ENCODE results near the gene NPAS1.
"Not testable (repeated sequence)": the region's sequence is repeated elsewhere in the genome, so short reads cannot be mapped to it uniquely, and the experiment has no call there.

Gene NPAS1

DNA sequence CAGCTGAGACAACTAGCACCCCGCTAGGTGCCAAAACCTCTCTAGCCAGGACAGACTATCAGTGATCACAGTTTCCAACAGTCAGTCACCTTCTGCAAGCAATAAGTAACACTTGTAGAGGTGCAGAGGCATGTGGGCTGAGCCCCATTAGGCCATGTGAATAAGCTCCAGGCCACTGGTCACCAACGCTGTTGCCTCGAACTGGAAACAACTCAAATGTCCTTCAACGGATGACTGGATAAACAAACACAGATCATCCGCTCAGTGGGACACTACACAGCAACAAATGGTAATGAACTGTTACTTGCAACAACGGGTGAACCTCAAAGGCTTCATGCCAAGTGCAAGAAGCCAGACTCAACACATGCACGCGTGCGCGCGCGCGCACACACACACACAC lies 56.3 kb downstream of the NPAS1 start:
- no peak overlapping the region for H2AK5ac ChIP-seq (ENCODE audit: low read depth, low read length)
- no peak overlapping the region for H3K4me2 ChIP-seq (ENCODE audit: insufficient read depth, low read length, poor library complexity, severe bottlenecking)
- H3K4ac ChIP-seq (ENCODE audit: low read length): no peak overlapping the region
- H2BK15ac ChIP-seq (ENCODE audit: low read length): no peak overlapping the region
- no peak overlapping the region for H3K9ac ChIP-seq (ENCODE audit: low read depth, low read length, poor library complexity)
- H2BK12ac ChIP-seq (ENCODE audit: low read length): no peak overlapping the region
- H2BK120ac ChIP-seq (ENCODE audit: low read depth, low read length): no peak overlapping the region
- no peaks in the 10 kb centered on the region for H3K27me3 ChIP-seq (ENCODE audit: control insufficient read depth in 3 of 3, insufficient read depth in 3 of 3, low read depth in 1 of 3, low read length in 3 of 3)
- no peak for DNase-seq (ENCODE audit: low spot score)
- H3K23ac ChIP-seq (ENCODE audit: low read depth, low read length, poor library complexity): no peak overlapping the region
- peaks cover 9% of the 10 kb centered on the region for H3K79me1 ChIP-seq (ENCODE audit: low read depth, low read length)
- H4K8ac ChIP-seq (ENCODE audit: low read depth, low read length): no peak overlapping the region
- no peaks in the 10 kb centered on the region for H3K4me1 ChIP-seq (ENCODE audit: control insufficient read depth in 2 of 2, insufficient read depth in 1 of 2, low read depth in 1 of 2, low read length in 2 of 2)
- no peaks in the 10 kb centered on the region for H3K9me3 ChIP-seq (replicated peaks in 1 of 2; ENCODE audit: control insufficient read depth in 2 of 2, insufficient read depth in 1 of 2, low read depth in 1 of 2, low read length in 2 of 2)
- H3K14ac ChIP-seq (ENCODE audit: low read length): no peak overlapping the region
- no peak overlapping the region for H2BK5ac ChIP-seq (ENCODE audit: low read length)
- no peak overlapping the region for H2AFZ ChIP-seq (ENCODE audit: low read length)
- H4K91ac ChIP-seq (ENCODE audit: low read depth, low read length, poor library complexity): no peak overlapping the region
- H3K36me3 ChIP-seq (replicated peaks in 1 of 2; ENCODE audit: control insufficient read depth in 2 of 2, insufficient read depth in 2 of 2, low read length in 2 of 2): peaks cover 43 to 98% of the 10 kb centered on the region in 2 donors
- no CpG with 5 or more reads among the region's 13 CpGs for WGBS, 2 donors (ENCODE audit: extremely low coverage in 2 of 2, insufficient read length in 2 of 2, insufficient replicate concordance in 1 of 2)
- no peak overlapping the region for H3K27ac ChIP-seq (replicated peaks; ENCODE audit: low read length)
- no peak overlapping the region for H3K18ac ChIP-seq (ENCODE audit: low read length)
- H3K4me3 ChIP-seq (ENCODE audit: low read length in 2 of 2): no peak overlapping the region

DNA sequence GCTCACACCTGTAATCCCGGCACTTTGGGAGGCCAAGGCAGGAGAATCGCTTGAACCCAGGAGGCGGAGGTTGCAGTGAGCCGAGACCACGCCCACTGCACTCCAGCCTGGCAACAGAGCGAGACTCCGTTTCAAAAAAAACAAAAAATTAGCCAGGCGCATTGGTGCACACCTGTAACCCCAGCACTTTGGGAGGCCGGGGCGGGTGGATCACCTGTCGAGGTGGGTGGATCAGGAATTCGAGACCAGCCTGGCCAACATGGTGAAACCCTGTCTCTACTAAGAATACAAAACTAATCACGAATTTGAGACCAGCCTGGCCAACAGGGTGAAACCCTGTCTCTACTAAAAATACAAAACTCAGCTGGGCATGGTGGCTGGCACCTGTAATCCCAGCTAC lies 58.7 kb downstream of the NPAS1 start:
- not testable (repeated sequence) for H3K4me1 ChIP-seq (ENCODE audit: control insufficient read depth in 2 of 2, insufficient read depth in 1 of 2, low read depth in 1 of 2, low read length in 2 of 2); DNase-seq (ENCODE audit: low spot score); H3K18ac ChIP-seq (ENCODE audit: low read length); H2BK12ac ChIP-seq (ENCODE audit: low read length); H2BK120ac ChIP-seq (ENCODE audit: low read depth, low read length); H3K4me2 ChIP-seq (ENCODE audit: insufficient read depth, low read length, poor library complexity, severe bottlenecking); H3K9ac ChIP-seq (ENCODE audit: low read depth, low read length, poor library complexity); H3K27ac ChIP-seq (replicated peaks; ENCODE audit: low read length); H2AK5ac ChIP-seq (ENCODE audit: low read depth, low read length); H3K79me1 ChIP-seq (ENCODE audit: low read depth, low read length); H2BK15ac ChIP-seq (ENCODE audit: low read length); H3K4ac ChIP-seq (ENCODE audit: low read length); H3K14ac ChIP-seq (ENCODE audit: low read length); H2AFZ ChIP-seq (ENCODE audit: low read length); H4K8ac ChIP-seq (ENCODE audit: low read depth, low read length); H3K9me3 ChIP-seq (replicated peaks in 1 of 2; ENCODE audit: control insufficient read depth in 2 of 2, insufficient read depth in 1 of 2, low read depth in 1 of 2, low read length in 2 of 2); H2BK5ac ChIP-seq (ENCODE audit: low read length); H3K27me3 ChIP-seq (ENCODE audit: control insufficient read depth in 3 of 3, insufficient read depth in 3 of 3, low read depth in 1 of 3, low read length in 3 of 3); H3K23ac ChIP-seq (ENCODE audit: low read depth, low read length, poor library complexity); H4K91ac ChIP-seq (ENCODE audit: low read depth, low read length, poor library complexity); H3K4me3 ChIP-seq (ENCODE audit: low read length in 2 of 2)
- no CpG with 5 or more reads among the region's 13 CpGs for WGBS, 2 donors (ENCODE audit: extremely low coverage in 2 of 2, insufficient read length in 2 of 2, insufficient replicate concordance in 1 of 2)
- H3K36me3 ChIP-seq (replicated peaks in 1 of 2; ENCODE audit: control insufficient read depth in 2 of 2, insufficient read depth in 2 of 2, low read length in 2 of 2): peaks cover 44 to 100% of the 10 kb centered on the region in 2 donors

DNA sequence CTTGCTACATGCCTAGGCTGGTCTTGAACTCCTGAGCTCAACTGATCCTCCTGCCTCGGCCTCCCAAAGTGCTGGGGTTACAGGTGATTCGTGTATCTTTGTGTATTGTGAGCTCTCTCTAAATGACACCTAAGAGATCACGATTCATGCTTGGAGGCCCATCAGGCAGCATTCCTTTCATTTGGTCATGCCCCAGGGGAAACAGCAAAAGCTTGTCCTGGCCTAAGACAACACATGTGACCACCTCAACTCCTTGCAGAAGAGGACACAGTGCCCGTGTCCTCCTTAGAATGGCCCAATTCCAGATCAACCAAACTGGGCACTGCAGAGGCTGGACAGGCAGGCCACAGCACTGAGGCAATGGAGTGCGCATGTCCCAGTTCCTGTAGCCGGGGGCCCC lies 61.5 kb downstream of the NPAS1 start:
- H3K14ac ChIP-seq (ENCODE audit: low read length): no peak overlapping the region
- no peak overlapping the region for H3K4ac ChIP-seq (ENCODE audit: low read length)
- H2BK15ac ChIP-seq (ENCODE audit: low read length): no peak overlapping the region
- H3K27me3 ChIP-seq (ENCODE audit: control insufficient read depth in 3 of 3, insufficient read depth in 3 of 3, low read depth in 1 of 3, low read length in 3 of 3): no peaks in the 10 kb centered on the region
- H2BK12ac ChIP-seq (ENCODE audit: low read length): no peak overlapping the region
- no peak overlapping the region for H2BK120ac ChIP-seq (ENCODE audit: low read depth, low read length)
- no peak overlapping the region for H4K8ac ChIP-seq (ENCODE audit: low read depth, low read length)
- H3K9me3 ChIP-seq (replicated peaks in 1 of 2; ENCODE audit: control insufficient read depth in 2 of 2, insufficient read depth in 1 of 2, low read depth in 1 of 2, low read length in 2 of 2): peaks cover 0 to 2% of the 10 kb centered on the region in 2 donors
- no peak overlapping the region for H3K4me2 ChIP-seq (ENCODE audit: insufficient read depth, low read length, poor library complexity, severe bottlenecking)
- no peak overlapping the region for H2AK5ac ChIP-seq (ENCODE audit: low read depth, low read length)
- no peaks in the 10 kb centered on the region for H3K4me1 ChIP-seq (ENCODE audit: control insufficient read depth in 2 of 2, insufficient read depth in 1 of 2, low read depth in 1 of 2, low read length in 2 of 2)
- DNase-seq (ENCODE audit: low spot score): no peak
- no peak overlapping the region for H3K9ac ChIP-seq (ENCODE audit: low read depth, low read length, poor library complexity)
- no peak overlapping the region for H2BK5ac ChIP-seq (ENCODE audit: low read length)
- no peak overlapping the region for H2AFZ ChIP-seq (ENCODE audit: low read length)
- H3K36me3 ChIP-seq (replicated peaks in 1 of 2; ENCODE audit: control insufficient read depth in 2 of 2, insufficient read depth in 2 of 2, low read length in 2 of 2): peaks cover 47 to 100% of the 10 kb centered on the region in 2 donors
- H3K27ac ChIP-seq (replicated peaks; ENCODE audit: low read length): no peak overlapping the region
- H3K23ac ChIP-seq (ENCODE audit: low read depth, low read length, poor library complexity): no peak overlapping the region
- no peak overlapping the region for H4K91ac ChIP-seq (ENCODE audit: low read depth, low read length, poor library complexity)
- H3K18ac ChIP-seq (ENCODE audit: low read length): no peak overlapping the region
- H3K4me3 ChIP-seq (ENCODE audit: low read length in 2 of 2): no peak overlapping the region
- H3K79me1 ChIP-seq (ENCODE audit: low read depth, low read length): no peaks in the 10 kb centered on the region
- WGBS, 2 donors (ENCODE audit: extremely low coverage in 2 of 2, insufficient read length in 2 of 2, insufficient replicate concordance in 1 of 2): no CpG with 5 or more reads among the region's 6 CpGs

DNA sequence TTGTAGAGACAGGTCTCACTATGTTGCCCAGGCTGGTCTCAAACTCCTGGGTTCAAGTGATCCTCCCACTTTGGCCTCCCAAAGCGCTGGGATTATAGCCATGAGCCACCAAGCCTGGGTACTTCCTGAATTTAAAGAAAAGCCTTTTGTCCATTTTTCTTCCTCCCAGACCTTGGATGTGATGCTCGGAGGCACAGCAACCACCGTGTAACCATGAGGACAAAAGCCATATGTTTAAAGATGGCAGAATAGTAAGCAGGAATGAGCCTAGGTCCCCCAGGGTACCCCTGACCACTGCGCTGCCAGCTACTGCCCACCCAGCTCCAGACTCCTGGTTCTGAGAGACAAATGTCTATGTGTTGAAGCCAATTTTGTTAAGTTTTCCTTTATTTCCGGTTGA lies 62.9 kb downstream of the NPAS1 start:
- Histone ChIP-seq H3K4me3 (ENCODE audit: low read length in 2 of 2) (no peak overlapping the region), H3K18ac (ENCODE audit: low read length) (no peak overlapping the region), H2AFZ (ENCODE audit: low read length) (no peak overlapping the region), H3K23ac (ENCODE audit: low read depth, low read length, poor library complexity) (no peak overlapping the region), H3K4me2 (ENCODE audit: insufficient read depth, low read length, poor library complexity, severe bottlenecking) (no peak overlapping the region), H3K27me3 (ENCODE audit: control insufficient read depth in 3 of 3, insufficient read depth in 3 of 3, low read depth in 1 of 3, low read length in 3 of 3) (no peaks in the 10 kb centered on the region), H4K91ac (ENCODE audit: low read depth, low read length, poor library complexity) (no peak overlapping the region), H3K9me3 (replicated peaks in 1 of 2; ENCODE audit: control insufficient read depth in 2 of 2, insufficient read depth in 1 of 2, low read depth in 1 of 2, low read length in 2 of 2) (peaks cover 0 to 3% of the 10 kb centered on the region in 2 donors), H3K36me3 (replicated peaks in 1 of 2; ENCODE audit: control insufficient read depth in 2 of 2, insufficient read depth in 2 of 2, low read length in 2 of 2) (peaks cover 47 to 100% of the 10 kb centered on the region in 2 donors), H3K14ac (ENCODE audit: low read length) (no peak overlapping the region), H3K4ac (ENCODE audit: low read length) (no peak overlapping the region), H2AK5ac (ENCODE audit: low read depth, low read length) (no peak overlapping the region), H2BK120ac (ENCODE audit: low read depth, low read length) (no peak overlapping the region), H3K79me1 (ENCODE audit: low read depth, low read length) (no peaks in the 10 kb centered on the region), H2BK5ac (ENCODE audit: low read length) (no peak overlapping the region), H2BK15ac (ENCODE audit: low read length) (no peak overlapping the region), H3K4me1 (ENCODE audit: control insufficient read depth in 2 of 2, insufficient read depth in 1 of 2, low read depth in 1 of 2, low read length in 2 of 2) (no peaks in the 10 kb centered on the region), H3K27ac (replicated peaks; ENCODE audit: low read length) (no peak overlapping the region), H2BK12ac (ENCODE audit: low read length) (no peak overlapping the region), H4K8ac (ENCODE audit: low read depth, low read length) (no peak overlapping the region), H3K9ac (ENCODE audit: low read depth, low read length, poor library complexity) (no peak overlapping the region)
- no peak for DNase-seq (ENCODE audit: low spot score)
- WGBS, 2 donors (ENCODE audit: extremely low coverage in 2 of 2, insufficient read length in 2 of 2, insufficient replicate concordance in 1 of 2): no CpG with 5 or more reads among the region's 5 CpGs

Measured in neuronal stem cell (in vitro differentiated cells).